ENCODE measurements around the gene HOXC9. TPM values are rescaled to one million over a fixed set of nuclear protein-coding genes. Genes with fewer than 3 reads are reported as not detected.

Gene HOXC9
- polyA plus RNA-seq, 1 of the 3 experiments (the other 2 are of a cell fraction), result 1.9 TPM

DNA sequence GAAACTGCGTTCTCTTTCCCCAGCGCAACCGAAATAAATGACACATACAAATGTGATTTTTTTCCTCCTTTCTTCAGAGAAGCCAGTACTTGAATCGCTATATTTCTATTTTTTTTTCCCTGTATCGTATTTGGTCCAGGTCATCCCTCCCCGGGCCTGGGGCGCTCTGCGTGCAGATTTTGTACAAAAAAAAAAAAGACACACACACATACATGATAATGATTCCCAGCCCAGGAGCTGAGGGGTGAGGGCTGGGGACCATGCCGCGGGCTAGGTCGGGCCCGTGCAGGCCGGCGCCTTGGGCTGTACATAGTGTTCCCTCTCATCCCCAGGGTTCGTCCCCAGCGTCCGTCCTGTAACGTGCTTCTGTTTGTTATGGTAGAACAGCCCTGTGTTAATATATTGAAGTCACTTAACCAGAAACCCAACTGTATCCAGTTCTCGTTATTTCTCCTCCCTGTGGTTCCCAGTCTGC is 3.0 kb downstream of the HOXC9 start:
- no peak for DNase-seq
- POLR2A ChIA-PET, result no interaction called here
- Histone ChIP-seq H3K9me2 (no peaks in the 10 kb centered on the region), H3K27ac (ENCODE audit: low read depth in 2 of 2, low read length in 1 of 2) (no peak overlapping the region), H3K79me2 (ENCODE audit: insufficient read depth) (no peaks in the 10 kb centered on the region), H3K36me3 (replicated peaks in 1 of 2; ENCODE audit: control insufficient read depth in 1 of 2, insufficient read depth in 2 of 2, low read length in 1 of 2) (no peaks in the 10 kb centered on the region), H3K27me3 (ENCODE audit: insufficient read depth) (peaks cover 8% of the 10 kb centered on the region; the same call in 1 of the 2 replicates), H3F3A (replicated peaks; ENCODE audit: insufficient read depth) (no peaks in the 10 kb centered on the region), H3K4me2 (no peak overlapping the region), H3K4me3 (ENCODE audit: low read depth in 2 of 2, low read length in 1 of 2) (no peak overlapping the region), H3K9ac (no peak overlapping the region), H3K9me3 (no peaks in the 10 kb centered on the region), H3K4me1 (ENCODE audit: control insufficient read depth in 1 of 2, insufficient read depth in 2 of 2, low read depth in 1 of 2, low read length in 1 of 2) (peaks cover 0 to 18% of the 10 kb centered on the region in 2 experiments; a peak in 1 of 4 replicates), H2AFZ (ENCODE audit: low read depth) (no peak overlapping the region), H4K20me1 (ENCODE audit: insufficient read depth) (no peaks in the 10 kb centered on the region)
- 98% methylated on average over 19 of the region's 19 CpGs for WGBS (ENCODE audit: low lambda C conversion rate)
- TF ChIP-seq TCF12 (IDR thresholded peaks at IDR 0.05) (no peak), RXRA (IDR thresholded peaks at IDR 0.05; ENCODE audit: borderline replicate concordance, low read depth) (no peak), JUND (IDR thresholded peaks at IDR 0.05) (no peak), FOXJ3 (CRISPR knock-in tag; IDR thresholded peaks at IDR 0.05) (no peak), ELF1 (IDR thresholded peaks at IDR 0.05) (no peak)
- CTCF ChIA-PET, result interaction anchor here (0.9 to 24.5 kb wide), 7 partner anchors 10 to 212 kb away, joined by 3 to 568 read pairs (median 188); partner anchors contain the start of genes HOXC10, HOXC5, HOXC6 and SMUG1

DNA sequence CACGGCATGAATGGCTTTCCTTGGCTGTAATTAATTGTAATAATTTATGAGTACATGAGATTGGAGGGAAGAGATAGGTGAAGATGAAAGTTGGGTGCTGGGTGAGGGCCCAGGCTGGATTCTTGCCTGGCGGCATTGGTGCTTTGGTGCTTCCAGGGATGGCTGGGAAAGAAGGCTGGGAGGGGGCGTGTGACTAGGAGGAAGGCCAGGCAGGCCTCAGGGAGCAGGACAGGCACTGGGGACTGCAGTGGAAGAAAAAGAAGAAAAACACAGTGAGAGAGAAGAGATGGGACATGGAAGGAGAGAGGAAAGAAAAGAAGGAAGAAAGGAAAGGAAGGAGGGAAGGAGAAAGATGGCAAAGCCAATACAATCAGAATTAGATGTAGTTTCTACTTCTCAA is 3.7 kb downstream of the HOXC9 start:
- H3K27me3 ChIP-seq (ENCODE audit: insufficient read depth), result peaks cover 1% of the 10 kb centered on the region; the same call in 1 of the 2 replicates
- no peak overlapping the region for H3K4me2 ChIP-seq
- no peak overlapping the region for H3K27ac ChIP-seq (ENCODE audit: low read depth in 2 of 2, low read length in 1 of 2)
- no peaks in the 10 kb centered on the region for H3F3A ChIP-seq (replicated peaks; ENCODE audit: insufficient read depth)
- peaks cover 0 to 23% of the 10 kb centered on the region in 2 experiments; a peak in 1 of 4 replicates for H3K4me1 ChIP-seq (ENCODE audit: control insufficient read depth in 1 of 2, insufficient read depth in 2 of 2, low read depth in 1 of 2, low read length in 1 of 2)
- no peaks in the 10 kb centered on the region for H3K9me3 ChIP-seq
- CTCF ChIA-PET, result interaction anchor here (0.9 to 24.5 kb wide), 12 partner anchors 10 to 376 kb away, joined by 3 to 568 read pairs (median 32); partner anchors contain the start of genes HOXC10, HOXC5, HOXC6 and SMUG1
- H3K79me2 ChIP-seq (ENCODE audit: insufficient read depth), result no peaks in the 10 kb centered on the region
- WGBS (ENCODE audit: low lambda C conversion rate), result 87% methylated on average over 3 of the region's 3 CpGs
- no peak overlapping the region for H2AFZ ChIP-seq (ENCODE audit: low read depth)
- no peaks in the 10 kb centered on the region for H3K36me3 ChIP-seq (replicated peaks in 1 of 2; ENCODE audit: control insufficient read depth in 1 of 2, insufficient read depth in 2 of 2, low read length in 1 of 2)
- POLR2A ChIA-PET, result no interaction called here
- TF ChIP-seq MXI1 (IDR thresholded peaks at IDR 0.05; ENCODE audit: low read depth, low read length) (no peak), RXRA (IDR thresholded peaks at IDR 0.05; ENCODE audit: borderline replicate concordance, low read depth) (no peak), JUND (IDR thresholded peaks at IDR 0.05) (no peak), MEF2A (IDR thresholded peaks at IDR 0.05; ENCODE audit: borderline replicate concordance, low read depth) (no peak), FOSL2 (IDR thresholded peaks at IDR 0.05; ENCODE audit: borderline replicate concordance, low read depth) (no peak), YY1 (IDR thresholded peaks at IDR 0.05; ENCODE audit: low read depth) (no peak), FOXJ3 (CRISPR knock-in tag; IDR thresholded peaks at IDR 0.05) (no peak), EP300 (IDR thresholded peaks at IDR 0.05; ENCODE audit: borderline replicate concordance in 1 of 2, low read depth in 1 of 2, low read length in 1 of 2) (no peak), SMC3 (IDR thresholded peaks at IDR 0.05; ENCODE audit: low read depth, low read length) (no peak), EZH2phosphoT487 (IDR thresholded peaks at IDR 0.05; ENCODE audit: borderline replicate concordance, low read depth) (no peak), NRF1 (IDR thresholded peaks at IDR 0.05; ENCODE audit: low read depth, low read length) (no peak), GATA2 (CRISPR knock-in tag; IDR thresholded peaks at IDR 0.05) (no peak)
- TF ChIP-seq, protein P1, sequence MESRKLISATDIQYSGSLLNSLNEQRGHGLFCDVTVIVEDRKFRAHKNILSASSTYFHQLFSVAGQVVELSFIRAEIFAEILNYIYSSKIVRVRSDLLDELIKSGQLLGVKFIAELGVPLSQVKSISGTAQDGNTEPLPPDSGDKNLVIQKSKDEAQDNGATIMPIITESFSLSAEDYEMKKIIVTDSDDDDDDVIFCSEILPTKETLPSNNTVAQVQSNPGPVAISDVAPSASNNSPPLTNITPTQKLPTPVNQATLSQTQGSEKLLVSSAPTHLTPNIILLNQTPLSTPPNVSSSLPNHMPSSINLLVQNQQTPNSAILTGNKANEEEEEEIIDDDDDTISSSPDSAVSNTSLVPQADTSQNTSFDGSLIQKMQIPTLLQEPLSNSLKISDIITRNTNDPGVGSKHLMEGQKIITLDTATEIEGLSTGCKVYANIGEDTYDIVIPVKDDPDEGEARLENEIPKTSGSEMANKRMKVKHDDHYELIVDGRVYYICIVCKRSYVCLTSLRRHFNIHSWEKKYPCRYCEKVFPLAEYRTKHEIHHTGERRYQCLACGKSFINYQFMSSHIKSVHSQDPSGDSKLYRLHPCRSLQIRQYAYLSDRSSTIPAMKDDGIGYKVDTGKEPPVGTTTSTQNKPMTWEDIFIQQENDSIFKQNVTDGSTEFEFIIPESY (IDR thresholded peaks at IDR 0.05; ENCODE audit: borderline replicate concordance, low read depth), result no peak
- TF ChIP-seq, protein P2, sequence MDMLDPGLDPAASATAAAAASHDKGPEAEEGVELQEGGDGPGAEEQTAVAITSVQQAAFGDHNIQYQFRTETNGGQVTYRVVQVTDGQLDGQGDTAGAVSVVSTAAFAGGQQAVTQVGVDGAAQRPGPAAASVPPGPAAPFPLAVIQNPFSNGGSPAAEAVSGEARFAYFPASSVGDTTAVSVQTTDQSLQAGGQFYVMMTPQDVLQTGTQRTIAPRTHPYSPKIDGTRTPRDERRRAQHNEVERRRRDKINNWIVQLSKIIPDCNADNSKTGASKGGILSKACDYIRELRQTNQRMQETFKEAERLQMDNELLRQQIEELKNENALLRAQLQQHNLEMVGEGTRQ (IDR thresholded peaks at IDR 0.05; ENCODE audit: borderline replicate concordance, low read depth, low read length), result no peak
- TF ChIP-seq, protein P3, sequence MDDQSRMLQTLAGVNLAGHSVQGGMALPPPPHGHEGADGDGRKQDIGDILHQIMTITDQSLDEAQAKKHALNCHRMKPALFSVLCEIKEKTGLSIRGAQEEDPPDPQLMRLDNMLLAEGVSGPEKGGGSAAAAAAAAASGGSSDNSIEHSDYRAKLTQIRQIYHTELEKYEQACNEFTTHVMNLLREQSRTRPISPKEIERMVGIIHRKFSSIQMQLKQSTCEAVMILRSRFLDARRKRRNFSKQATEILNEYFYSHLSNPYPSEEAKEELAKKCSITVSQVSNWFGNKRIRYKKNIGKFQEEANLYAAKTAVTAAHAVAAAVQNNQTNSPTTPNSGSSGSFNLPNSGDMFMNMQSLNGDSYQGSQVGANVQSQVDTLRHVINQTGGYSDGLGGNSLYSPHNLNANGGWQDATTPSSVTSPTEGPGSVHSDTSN (IDR thresholded peaks at IDR 0.05), result no peak
- TF ChIP-seq, protein P4, sequence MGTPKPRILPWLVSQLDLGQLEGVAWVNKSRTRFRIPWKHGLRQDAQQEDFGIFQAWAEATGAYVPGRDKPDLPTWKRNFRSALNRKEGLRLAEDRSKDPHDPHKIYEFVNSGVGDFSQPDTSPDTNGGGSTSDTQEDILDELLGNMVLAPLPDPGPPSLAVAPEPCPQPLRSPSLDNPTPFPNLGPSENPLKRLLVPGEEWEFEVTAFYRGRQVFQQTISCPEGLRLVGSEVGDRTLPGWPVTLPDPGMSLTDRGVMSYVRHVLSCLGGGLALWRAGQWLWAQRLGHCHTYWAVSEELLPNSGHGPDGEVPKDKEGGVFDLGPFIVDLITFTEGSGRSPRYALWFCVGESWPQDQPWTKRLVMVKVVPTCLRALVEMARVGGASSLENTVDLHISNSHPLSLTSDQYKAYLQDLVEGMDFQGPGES (IDR thresholded peaks at IDR 0.05; ENCODE audit: low read depth, low read length), result no peak
- TF ChIP-seq, protein P5, sequence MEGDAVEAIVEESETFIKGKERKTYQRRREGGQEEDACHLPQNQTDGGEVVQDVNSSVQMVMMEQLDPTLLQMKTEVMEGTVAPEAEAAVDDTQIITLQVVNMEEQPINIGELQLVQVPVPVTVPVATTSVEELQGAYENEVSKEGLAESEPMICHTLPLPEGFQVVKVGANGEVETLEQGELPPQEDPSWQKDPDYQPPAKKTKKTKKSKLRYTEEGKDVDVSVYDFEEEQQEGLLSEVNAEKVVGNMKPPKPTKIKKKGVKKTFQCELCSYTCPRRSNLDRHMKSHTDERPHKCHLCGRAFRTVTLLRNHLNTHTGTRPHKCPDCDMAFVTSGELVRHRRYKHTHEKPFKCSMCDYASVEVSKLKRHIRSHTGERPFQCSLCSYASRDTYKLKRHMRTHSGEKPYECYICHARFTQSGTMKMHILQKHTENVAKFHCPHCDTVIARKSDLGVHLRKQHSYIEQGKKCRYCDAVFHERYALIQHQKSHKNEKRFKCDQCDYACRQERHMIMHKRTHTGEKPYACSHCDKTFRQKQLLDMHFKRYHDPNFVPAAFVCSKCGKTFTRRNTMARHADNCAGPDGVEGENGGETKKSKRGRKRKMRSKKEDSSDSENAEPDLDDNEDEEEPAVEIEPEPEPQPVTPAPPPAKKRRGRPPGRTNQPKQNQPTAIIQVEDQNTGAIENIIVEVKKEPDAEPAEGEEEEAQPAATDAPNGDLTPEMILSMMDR (IDR thresholded peaks at IDR 0.05), result no peak
- H3K9ac ChIP-seq, result no peak overlapping the region
- no peaks in the 10 kb centered on the region for H4K20me1 ChIP-seq (ENCODE audit: insufficient read depth)
- H3K9me2 ChIP-seq, result no peaks in the 10 kb centered on the region
- DNase-seq, result no peak
- H3K4me3 ChIP-seq (ENCODE audit: low read depth in 2 of 2, low read length in 1 of 2), result no peak overlapping the region

All from SK-N-SH (cell line).